GM12873 (cell line): Measurements from ENCODE around the gene TSR1.

Experiments used
- CTCF ChIP-seq: IDR thresholded peaks from 2 replicates; pipeline ENCODE4 v1.5.1; 2012; ENCODE audit warnings: low read depth, mild to moderate bottlenecking, moderate library complexity, low read length, control low read depth; ENCODE audit not compliant: insufficient read depth; ENCODE audit errors: missing control alignments

The TSR1 gene

GRCh38 chr17:2304931-2305330 lies 31.3 kb downstream of the TSR1 start:
- TF ChIP-seq CTCF = no peak

- TF ChIP-seq CTCF = no peak
These were observed 32.8 kb downstream of the TSR1 start, which contains the start of the genes SMG6 and SRR for GRCh38 chr17:2303204-2304188. SMG6 (minus strand) TSS chr17:2303785; CDS start chr17:2303720, 65 bp downstream. SRR (plus strand) TSS chr17:2303950; CDS start chr17:2315561, 11,611 bp downstream.

- TF ChIP-seq CTCF = no peak
These were observed 33.5 kb downstream of the TSR1 start for GRCh38 chr17:2302778-2303203.

- no peak for TF ChIP-seq CTCF
These were observed 36.5 kb downstream of the TSR1 start for GRCh38 chr17:2299756-2300155.

GRCh38 chr17:2299136-2299535 lies 37.1 kb downstream of the TSR1 start:
- no peak for TF ChIP-seq CTCF

- TF ChIP-seq CTCF = no peak
These were observed 39.2 kb downstream of the TSR1 start for GRCh38 chr17:2297023-2297422.

- TF ChIP-seq CTCF = no peak
These were observed 40.7 kb downstream of the TSR1 start for GRCh38 chr17:2295575-2295974.
